ENCODE measurements around the gene PLEKHA1.

Gene PLEKHA1

GRCh38 chr10:122466951-122467381, 92.5 kb downstream of the PLEKHA1 start:
- DNase-seq (ENCODE audit: insufficient read length) = no peak
- no peak for TF ChIP-seq POLR2A (IDR thresholded peaks at IDR 0.05; ENCODE audit: low read depth, low read length)
- no peak for TF ChIP-seq TAF1 (IDR thresholded peaks at IDR 0.05; ENCODE audit: borderline replicate concordance, low read depth, low read length)
- TF ChIP-seq POLR2AphosphoS5 (IDR thresholded peaks at IDR 0.05; ENCODE audit: low read depth, low read length) = no peak
- FAIRE-seq = no peak

GRCh38 chr10:122467701-122468100, 93.2 kb downstream of the PLEKHA1 start:
- FAIRE-seq (no peak), DNase-seq (ENCODE audit: insufficient read length) (no peak)
- no peak for TF ChIP-seq POLR2A (IDR thresholded peaks at IDR 0.05; ENCODE audit: low read depth, low read length)
- TF ChIP-seq POLR2AphosphoS5 (IDR thresholded peaks at IDR 0.05; ENCODE audit: low read depth, low read length) = no peak
- TF ChIP-seq TAF1 (IDR thresholded peaks at IDR 0.05; ENCODE audit: borderline replicate concordance, low read depth, low read length) = no peak

DNA sequence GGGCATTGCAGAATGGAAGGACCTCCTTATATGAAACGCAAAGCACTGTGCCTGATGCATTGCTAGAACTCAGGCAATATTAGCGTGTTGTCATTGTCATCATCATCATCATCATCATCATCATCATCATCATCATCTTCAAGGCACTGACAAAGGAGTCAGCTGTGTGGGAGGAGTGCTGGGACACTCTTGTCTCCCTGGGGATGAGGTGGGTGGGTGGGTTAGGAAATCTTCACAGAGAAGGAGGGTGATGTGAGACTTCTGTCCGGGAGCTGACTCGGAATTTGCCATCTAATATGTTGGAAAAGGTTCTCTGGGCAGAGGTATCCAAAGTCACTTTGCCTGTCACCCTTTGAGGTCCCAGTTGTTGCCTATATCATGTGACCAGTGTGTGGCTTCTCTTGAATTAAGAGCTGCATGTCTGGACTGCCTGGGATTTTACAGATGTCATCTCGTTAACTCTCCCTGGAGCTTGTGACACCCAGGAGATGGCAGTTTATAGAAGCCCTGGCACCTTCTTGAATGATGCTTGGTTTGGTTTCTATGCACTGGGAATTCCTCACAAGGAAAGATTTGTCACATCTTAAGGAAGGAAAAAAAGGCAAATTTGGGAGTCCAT, 93.9 kb downstream of the PLEKHA1 start:
- DNase-seq (ENCODE audit: insufficient read length) (no peak), FAIRE-seq (no peak)
- TF ChIP-seq POLR2AphosphoS5 (IDR thresholded peaks at IDR 0.05; ENCODE audit: low read depth, low read length) = no peak
- TF ChIP-seq TAF1 (IDR thresholded peaks at IDR 0.05; ENCODE audit: borderline replicate concordance, low read depth, low read length) = no peak
- TF ChIP-seq POLR2A (IDR thresholded peaks at IDR 0.05; ENCODE audit: low read depth, low read length) = no peak

DNA sequence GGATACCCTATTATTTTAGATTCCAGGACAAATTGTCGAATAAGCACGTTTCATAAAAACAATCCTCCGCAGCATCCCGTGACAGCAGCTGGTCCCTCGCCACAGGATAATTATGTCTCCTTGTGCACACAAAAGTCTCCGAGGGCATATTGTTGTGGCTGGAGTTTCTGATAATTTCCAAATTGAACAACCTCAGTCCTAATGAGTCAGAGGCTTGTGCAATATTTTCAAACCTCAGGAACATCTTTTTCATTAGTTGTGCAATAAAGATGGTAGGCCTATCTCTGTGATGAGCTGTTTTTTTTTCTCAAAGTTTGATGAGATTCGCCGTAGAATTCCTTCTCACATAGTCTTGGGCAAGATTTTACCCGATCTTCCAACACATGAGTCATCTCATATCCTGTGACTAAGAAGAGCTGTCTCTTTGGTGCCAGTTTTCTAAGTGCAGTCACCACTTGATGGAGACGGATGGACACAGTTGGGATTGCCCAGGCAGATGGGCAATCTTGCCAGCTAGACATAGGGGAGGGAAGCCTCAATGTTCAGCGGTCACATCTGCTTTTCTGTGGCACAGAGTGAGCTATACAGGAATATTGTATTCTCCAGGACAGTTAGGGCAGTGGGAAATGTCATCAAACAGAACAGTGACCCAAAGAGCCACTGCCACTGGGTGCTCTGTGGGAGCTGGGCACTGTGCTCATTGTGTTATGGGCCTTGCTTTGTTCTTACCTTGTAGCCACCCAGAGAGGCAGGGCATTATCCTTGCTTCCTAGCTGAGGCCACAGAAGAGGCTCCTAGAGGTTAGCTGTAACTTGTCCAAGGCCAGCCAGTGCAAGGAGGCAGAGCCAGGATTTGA, 94.6 kb downstream of the PLEKHA1 start:
- FAIRE-seq = no peak
- no peak for DNase-seq (ENCODE audit: insufficient read length)
- TF ChIP-seq POLR2AphosphoS5 (IDR thresholded peaks at IDR 0.05; ENCODE audit: low read depth, low read length) (no peak), TAF1 (IDR thresholded peaks at IDR 0.05; ENCODE audit: borderline replicate concordance, low read depth, low read length) (no peak), POLR2A (IDR thresholded peaks at IDR 0.05; ENCODE audit: low read depth, low read length) (no peak)

DNA sequence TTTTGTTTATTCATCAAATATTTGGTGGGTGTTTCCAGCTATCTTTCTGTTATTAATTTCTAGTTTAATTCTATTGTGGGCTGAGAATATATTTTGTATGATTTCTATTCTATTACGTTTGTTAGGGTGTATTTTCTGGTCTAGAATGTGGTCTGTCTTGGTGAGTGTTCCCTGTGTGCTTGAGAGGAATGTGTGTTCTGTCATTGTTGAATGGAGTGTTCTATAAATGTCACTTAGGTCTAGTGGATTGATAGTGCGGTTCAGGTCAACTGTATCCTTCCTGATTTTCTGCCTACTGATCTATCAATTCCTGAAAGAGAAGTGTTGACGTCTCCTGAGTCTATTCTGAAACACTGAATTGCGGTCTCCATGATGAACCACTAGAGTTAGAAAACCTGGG, 95.3 kb downstream of the PLEKHA1 start:
- FAIRE-seq (no peak), DNase-seq (ENCODE audit: insufficient read length) (no peak)
- no peak for TF ChIP-seq POLR2AphosphoS5 (IDR thresholded peaks at IDR 0.05; ENCODE audit: low read depth, low read length)
- TF ChIP-seq POLR2A (IDR thresholded peaks at IDR 0.05; ENCODE audit: low read depth, low read length) = no peak
- TF ChIP-seq TAF1 (IDR thresholded peaks at IDR 0.05; ENCODE audit: borderline replicate concordance, low read depth, low read length) = no peak

GRCh38 chr10:122471531-122472177, 97.1 kb downstream of the PLEKHA1 start:
- DNase-seq (ENCODE audit: insufficient read length) (no peak), FAIRE-seq (no peak)
- TF ChIP-seq TAF1 (IDR thresholded peaks at IDR 0.05; ENCODE audit: borderline replicate concordance, low read depth, low read length) = no peak
- TF ChIP-seq POLR2AphosphoS5 (IDR thresholded peaks at IDR 0.05; ENCODE audit: low read depth, low read length) = no peak
- TF ChIP-seq POLR2A (IDR thresholded peaks at IDR 0.05; ENCODE audit: low read depth, low read length) = no peak

DNA sequence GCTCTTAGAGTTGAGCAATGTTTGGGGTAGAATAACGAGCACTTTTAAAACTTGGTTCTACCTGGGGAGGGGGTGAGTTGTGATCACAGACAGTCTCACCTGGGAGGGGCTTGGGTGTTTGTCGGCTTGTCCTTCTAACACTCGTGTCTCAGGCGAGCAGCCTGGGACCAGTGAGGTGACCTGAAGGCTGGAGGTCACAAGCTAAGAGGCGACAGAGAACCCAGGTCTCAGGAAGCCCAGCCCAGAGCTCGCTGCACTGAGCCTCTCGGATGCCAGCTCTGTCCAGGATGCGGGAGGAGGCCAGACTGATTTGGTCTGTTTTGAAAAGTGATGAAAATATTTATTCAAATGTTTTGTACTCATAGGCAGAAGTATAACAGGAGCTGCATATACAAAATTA, 98.6 kb downstream of the PLEKHA1 start:
- no peak for FAIRE-seq
- TF ChIP-seq TAF1 (IDR thresholded peaks at IDR 0.05; ENCODE audit: borderline replicate concordance, low read depth, low read length) (no peak), POLR2AphosphoS5 (IDR thresholded peaks at IDR 0.05; ENCODE audit: low read depth, low read length) (no peak), POLR2A (IDR thresholded peaks at IDR 0.05; ENCODE audit: low read depth, low read length) (no peak)
- DNase-seq (ENCODE audit: insufficient read length) = no peak

DNA sequence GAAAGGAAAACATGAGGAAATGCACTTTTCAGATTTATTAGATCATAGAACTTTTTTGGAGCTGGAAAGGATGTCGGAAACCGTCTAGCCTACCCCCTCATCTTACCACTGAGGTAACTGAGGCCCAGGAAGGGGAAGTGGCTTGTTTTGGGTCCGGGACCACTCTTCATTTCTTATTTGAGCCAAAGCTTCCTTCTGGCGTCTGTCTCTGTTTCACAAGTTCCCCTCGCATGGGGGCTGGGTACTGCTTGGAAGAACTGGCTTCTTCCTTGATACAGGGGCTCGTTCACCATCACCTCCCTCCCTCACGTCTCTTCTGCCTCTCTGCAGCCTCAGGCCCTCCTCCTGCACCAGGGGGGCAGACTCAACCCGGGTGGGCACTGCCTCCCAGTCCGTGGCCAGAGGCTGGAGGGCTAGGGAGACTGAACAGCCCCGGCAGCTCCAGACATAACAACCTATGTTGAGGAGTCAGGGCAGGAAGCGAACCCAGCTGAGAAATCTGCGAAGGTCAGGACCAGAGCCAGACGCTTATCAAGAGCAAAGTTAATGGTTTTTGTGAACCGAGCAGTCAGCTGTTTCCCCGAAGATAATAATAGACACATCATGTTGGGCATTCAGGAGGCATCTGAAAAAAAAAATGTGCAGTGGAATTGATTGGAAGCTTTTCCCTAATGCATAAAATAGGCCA, 99.8 kb downstream of the PLEKHA1 start:
- TF ChIP-seq POLR2AphosphoS5 (IDR thresholded peaks at IDR 0.05; ENCODE audit: low read depth, low read length) (no peak), POLR2A (IDR thresholded peaks at IDR 0.05; ENCODE audit: low read depth, low read length) (no peak), TAF1 (IDR thresholded peaks at IDR 0.05; ENCODE audit: borderline replicate concordance, low read depth, low read length) (no peak)
- DNase-seq (ENCODE audit: insufficient read length) = no peak
- FAIRE-seq = no peak

- no peak for FAIRE-seq
- no peak for DNase-seq (ENCODE audit: insufficient read length)
- TF ChIP-seq POLR2A (IDR thresholded peaks at IDR 0.05; ENCODE audit: low read depth, low read length) = no peak
- no peak for TF ChIP-seq POLR2AphosphoS5 (IDR thresholded peaks at IDR 0.05; ENCODE audit: low read depth, low read length)
- no peak for TF ChIP-seq TAF1 (IDR thresholded peaks at IDR 0.05; ENCODE audit: borderline replicate concordance, low read depth, low read length)
Measured at GRCh38 chr10:122475100-122475499, 100.6 kb downstream of the PLEKHA1 start.

- no peak for TF ChIP-seq TAF1 (IDR thresholded peaks at IDR 0.05; ENCODE audit: borderline replicate concordance, low read depth, low read length)
- TF ChIP-seq POLR2AphosphoS5 (IDR thresholded peaks at IDR 0.05; ENCODE audit: low read depth, low read length) = no peak
- no peak for TF ChIP-seq POLR2A (IDR thresholded peaks at IDR 0.05; ENCODE audit: low read depth, low read length)
- FAIRE-seq (no peak), DNase-seq (ENCODE audit: insufficient read length) (no peak)
Measured at GRCh38 chr10:122475591-122476332, 101.3 kb downstream of the PLEKHA1 start.

All from GM12892 (cell line).